Ascending aorta (tissue), 2 donors: ENCODE data around the gene BGN. TPM values are rescaled to one million over a fixed set of nuclear protein-coding genes. Genes with fewer than 3 reads are reported as not detected.

Experiments
- DNase-seq, 2 donors: peaks; one replicate each; pipeline ENCODE4 v3.0.0-alpha.2; 2019; ENCODE audit warnings: low spot score in 2 of 2
- H3K27ac ChIP-seq, 2 donors: fragments of 200-600 bp; sonication (generic); one replicate each; pipeline ENCODE4 v1.5.1; 2016 to 2017; ENCODE audit warnings: mild to moderate bottlenecking in 1 of 2
- H3K27me3 ChIP-seq: fragments of 200-600 bp; sonication (generic); one replicate; pipeline ENCODE4 v1.5.1; 2017
- H3K36me3 ChIP-seq, 2 donors: fragments of 200-600 bp; sonication (generic); one replicate each; pipeline ENCODE4 v1.5.1; 2016
- H3K4me1 ChIP-seq, 2 donors: fragments of 200-600 bp; sonication (generic); one replicate each; pipeline ENCODE4 v1.5.1; 2016 to 2017; ENCODE audit warnings: mild to moderate bottlenecking in 1 of 2
- H3K4me3 ChIP-seq, 2 donors: fragments of 200-600 bp; sonication (generic); one replicate each; pipeline ENCODE4 v1.5.1; 2016 to 2017; ENCODE audit warnings: mild to moderate bottlenecking in 1 of 2
- H3K9me3 ChIP-seq, 2 donors: fragments of 200-600 bp; sonication (generic); one replicate each; pipeline ENCODE4 v1.5.1; 2016
- intact Hi-C: fragments of 100-400 bp; cut with DNase I; formaldehyde crosslinking; loops from one replicate; pipeline ENCODE4 v1.15.1; 2023
- total RNA-seq: library from RNA; depleted of rRNA; stranded (reverse); fragments of >200 nt; gene quantifications from one replicate; pipeline ENCODE4 v1.1.0, GENCODE V29; 2016
- TF ChIP-seq, protein P1 (sequence below), 3 experiments: fragments of 200-600 bp in 2 of 3; fragments of 450-650 bp in 1 of 3; sonication (generic) in 2 of 3; IDR thresholded peaks; one replicate each; pipeline ENCODE4 v1.5.1; 2016 to 2019; ENCODE audit warnings: antibody characterized with exemption in 3 of 3, mild to moderate bottlenecking in 1 of 3, moderate library complexity in 1 of 3

BGN gene
- total RNA-seq, 1 donor from 2014 or later, result 1,387 TPM

DNA sequence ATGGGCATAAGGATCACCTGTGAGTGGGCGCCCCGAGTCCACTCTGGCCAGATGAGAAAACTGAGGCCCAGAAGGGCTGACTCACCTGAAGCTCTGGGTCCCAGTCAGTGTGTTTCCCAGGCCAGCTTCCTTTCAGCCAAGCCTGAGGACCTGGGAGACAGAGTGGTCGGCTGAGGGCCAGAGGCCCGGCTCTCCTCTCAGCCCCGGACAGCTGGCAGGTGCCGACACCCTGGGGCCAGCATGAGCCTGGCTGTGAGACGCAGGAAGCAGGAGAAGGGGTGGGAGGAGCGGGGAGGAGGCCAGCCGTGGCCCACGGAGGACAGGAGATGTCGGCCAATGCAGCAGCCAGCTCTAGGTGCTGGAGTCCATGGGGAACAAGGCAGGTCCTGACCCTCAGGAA, 51.6 kb downstream of the BGN start:
- DNase-seq, result no peak
- no peaks in the 10 kb centered on the region for H3K9me3 ChIP-seq
- H3K4me1 ChIP-seq, result no peaks in the 10 kb centered on the region
- H3K4me3 ChIP-seq, result no peak overlapping the region
- intact Hi-C loops, result no loop called here
- TF ChIP-seq, protein P1, sequence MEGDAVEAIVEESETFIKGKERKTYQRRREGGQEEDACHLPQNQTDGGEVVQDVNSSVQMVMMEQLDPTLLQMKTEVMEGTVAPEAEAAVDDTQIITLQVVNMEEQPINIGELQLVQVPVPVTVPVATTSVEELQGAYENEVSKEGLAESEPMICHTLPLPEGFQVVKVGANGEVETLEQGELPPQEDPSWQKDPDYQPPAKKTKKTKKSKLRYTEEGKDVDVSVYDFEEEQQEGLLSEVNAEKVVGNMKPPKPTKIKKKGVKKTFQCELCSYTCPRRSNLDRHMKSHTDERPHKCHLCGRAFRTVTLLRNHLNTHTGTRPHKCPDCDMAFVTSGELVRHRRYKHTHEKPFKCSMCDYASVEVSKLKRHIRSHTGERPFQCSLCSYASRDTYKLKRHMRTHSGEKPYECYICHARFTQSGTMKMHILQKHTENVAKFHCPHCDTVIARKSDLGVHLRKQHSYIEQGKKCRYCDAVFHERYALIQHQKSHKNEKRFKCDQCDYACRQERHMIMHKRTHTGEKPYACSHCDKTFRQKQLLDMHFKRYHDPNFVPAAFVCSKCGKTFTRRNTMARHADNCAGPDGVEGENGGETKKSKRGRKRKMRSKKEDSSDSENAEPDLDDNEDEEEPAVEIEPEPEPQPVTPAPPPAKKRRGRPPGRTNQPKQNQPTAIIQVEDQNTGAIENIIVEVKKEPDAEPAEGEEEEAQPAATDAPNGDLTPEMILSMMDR (IDR thresholded peaks at IDR 0.05), result no peak
- H3K27ac ChIP-seq, result no peak overlapping the region
- H3K36me3 ChIP-seq, result no peaks in the 10 kb centered on the region
- no peaks in the 10 kb centered on the region for H3K27me3 ChIP-seq

GRCh38 chrX:153547195-153547594, 52.4 kb downstream of the BGN start:
- intact Hi-C loops, result no loop called here
- no peaks in the 10 kb centered on the region for H3K9me3 ChIP-seq
- no peak overlapping the region for H3K27ac ChIP-seq
- no peak for DNase-seq
- no peak overlapping the region for H3K4me3 ChIP-seq
- H3K36me3 ChIP-seq, result no peaks in the 10 kb centered on the region
- H3K4me1 ChIP-seq, result no peaks in the 10 kb centered on the region
- H3K27me3 ChIP-seq, result no peaks in the 10 kb centered on the region
- TF ChIP-seq, protein P1 (IDR thresholded peaks at IDR 0.05), result no peak

DNA sequence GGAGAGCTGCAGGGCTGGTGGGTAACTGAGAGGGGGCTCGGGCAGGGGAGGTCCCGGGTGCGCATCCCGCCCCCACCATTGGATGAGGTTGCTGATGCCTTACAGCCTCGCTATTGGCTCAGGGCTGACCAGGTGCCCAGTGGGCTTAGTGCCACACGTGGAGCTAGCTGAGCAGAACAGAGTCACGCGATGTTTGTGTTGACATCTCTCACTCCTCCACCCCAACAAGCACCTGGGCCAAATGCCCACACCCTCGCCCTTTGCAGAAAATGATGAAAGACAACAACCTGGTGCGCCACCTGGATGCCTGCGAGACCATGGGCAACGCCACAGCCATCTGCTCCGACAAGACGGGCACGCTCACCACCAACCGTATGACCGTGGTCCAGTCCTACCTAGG, 54.5 kb downstream of the BGN start:
- Histone ChIP-seq H3K36me3 (no peaks in the 10 kb centered on the region), H3K27ac (no peak overlapping the region), H3K4me1 (no peaks in the 10 kb centered on the region), H3K9me3 (no peaks in the 10 kb centered on the region), H3K4me3 (no peak overlapping the region), H3K27me3 (no peaks in the 10 kb centered on the region)
- TF ChIP-seq, protein P1 (IDR thresholded peaks at IDR 0.05), result no peak
- intact Hi-C loops, result no loop called here
- no peak for DNase-seq

DNA sequence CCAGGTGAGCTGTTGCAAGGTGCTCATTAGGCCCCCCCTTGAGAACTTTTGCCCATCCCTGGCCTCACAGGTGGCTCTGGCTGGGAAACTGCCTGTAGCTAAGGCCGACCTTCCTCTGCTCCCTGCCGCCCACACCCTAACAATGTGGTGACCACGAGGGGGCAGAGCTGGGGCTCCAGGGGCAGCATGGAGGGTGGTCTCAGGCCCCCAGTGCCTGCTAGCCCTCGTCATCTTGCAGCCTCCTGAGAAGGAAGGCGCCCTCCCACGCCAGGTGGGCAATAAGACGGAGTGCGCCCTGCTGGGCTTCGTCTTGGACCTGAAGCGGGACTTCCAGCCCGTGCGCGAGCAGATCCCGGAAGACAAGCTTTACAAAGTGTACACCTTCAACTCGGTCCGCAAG, 55.0 kb downstream of the BGN start:
- DNase-seq, result no peak
- H3K36me3 ChIP-seq, result no peaks in the 10 kb centered on the region
- H3K27me3 ChIP-seq, result no peaks in the 10 kb centered on the region
- intact Hi-C loops, result no loop called here
- H3K27ac ChIP-seq, result no peak overlapping the region
- H3K4me1 ChIP-seq, result no peaks in the 10 kb centered on the region
- TF ChIP-seq, protein P1 (IDR thresholded peaks at IDR 0.05), result no peak
- no peaks in the 10 kb centered on the region for H3K9me3 ChIP-seq
- no peak overlapping the region for H3K4me3 ChIP-seq

DNA sequence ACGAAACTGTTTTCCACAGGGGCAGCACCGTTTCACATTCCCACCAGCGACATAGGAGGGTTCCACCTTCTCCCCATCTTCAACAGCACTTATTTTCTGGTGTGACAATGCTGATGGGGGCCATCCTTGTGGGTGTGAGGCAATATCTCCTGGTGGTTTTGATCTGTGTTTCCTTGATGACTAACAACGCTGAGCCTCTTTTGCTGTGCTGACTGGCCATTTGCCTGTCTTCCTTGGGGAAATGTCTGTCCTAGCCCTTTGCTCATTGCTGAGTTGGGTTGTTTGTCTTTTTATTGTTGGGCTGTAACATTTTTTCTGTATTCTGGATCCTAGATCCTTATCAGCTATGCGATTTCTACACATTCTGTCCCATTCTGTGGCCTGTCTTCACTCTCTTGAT, 56.4 kb downstream of the BGN start:
- no peak overlapping the region for H3K4me3 ChIP-seq
- H3K9me3 ChIP-seq, result no peaks in the 10 kb centered on the region
- no peaks in the 10 kb centered on the region for H3K4me1 ChIP-seq
- no peaks in the 10 kb centered on the region for H3K36me3 ChIP-seq
- intact Hi-C loops, result no loop called here
- H3K27ac ChIP-seq, result no peak overlapping the region
- no peak for DNase-seq
- no peaks in the 10 kb centered on the region for H3K27me3 ChIP-seq
- TF ChIP-seq, protein P1 (IDR thresholded peaks at IDR 0.05), result no peak

GRCh38 chrX:153554519-153555167, 59.9 kb downstream of the BGN start:
- Histone ChIP-seq H3K27me3 (no peaks in the 10 kb centered on the region), H3K4me3 (no peak overlapping the region), H3K36me3 (no peaks in the 10 kb centered on the region), H3K27ac (no peak overlapping the region), H3K4me1 (no peaks in the 10 kb centered on the region), H3K9me3 (no peaks in the 10 kb centered on the region)
- TF ChIP-seq, protein P1 (IDR thresholded peaks at IDR 0.05), result peak; percentile 33 to 58 (median 52)
- peak in 1 of 2 donors; percentile 69 for DNase-seq
- intact Hi-C loops, result loop anchor here (5.0 kb wide), 1 partner anchor 113 kb away; no protein-coding TSS in a partner anchor
